Neural progenitor cell (in vitro differentiated cells): ENCODE data around the gene PITPNM1. TPM values are rescaled to one million over a fixed set of nuclear protein-coding genes. Genes with fewer than 3 reads are reported as not detected.
A peak's percentile ranks its signal among the peaks of the same experiment; 100 is the strongest.
"Not testable (repeated sequence)": the region's sequence is repeated elsewhere in the genome, so short reads cannot be mapped to it uniquely, and the experiment has no call there.

Source experiments
- DNase-seq: peaks from one replicate; pipeline ENCODE4 v3.0.0-alpha.2; 2016; ENCODE audit warnings: low spot score
- H2AFZ ChIP-seq: fragments of 200-600 bp; sonication (generic); replicated peaks from 2 replicates; pipeline ENCODE4 v1.6.1; 2016; ENCODE audit warnings: antibody characterized with exemption
- H3F3A ChIP-seq: fragments of 200-600 bp; sonication (generic); 2 replicates; pipeline ENCODE4 v1.6.1; 2016; ENCODE audit warnings: antibody characterized with exemption, low read depth
- H3K27ac ChIP-seq: fragments of 200-600 bp; sonication (generic); 2 replicates; pipeline ENCODE4 v1.5.1; 2016; ENCODE audit warnings: mild to moderate bottlenecking
- H3K27me3 ChIP-seq: fragments of 200-600 bp; sonication (generic); 2 replicates; pipeline ENCODE4 v1.6.1; 2016; ENCODE audit warnings: mild to moderate bottlenecking, moderate library complexity
- H3K36me3 ChIP-seq: fragments of 200-600 bp; sonication (generic); 2 replicates; pipeline ENCODE4 v1.5.1; 2016
- H3K4me1 ChIP-seq: fragments of 200-600 bp; sonication (generic); 2 replicates; pipeline ENCODE4 v1.6.1; 2016; ENCODE audit warnings: mixed run types
- H3K4me2 ChIP-seq: fragments of 200-600 bp; sonication (generic); 2 replicates; pipeline ENCODE4 v1.6.1; 2016
- H3K4me3 ChIP-seq: fragments of 200-600 bp; sonication (generic); 2 replicates; pipeline ENCODE4 v1.5.1; 2016
- H3K79me2 ChIP-seq: fragments of 200-600 bp; sonication (generic); 2 replicates; pipeline ENCODE4 v1.6.1; 2016; ENCODE audit warnings: low read depth
- H3K9ac ChIP-seq: fragments of 200-600 bp; sonication (generic); 2 replicates; pipeline ENCODE4 v1.6.1; 2016
- H3K9me3 ChIP-seq: fragments of 200-600 bp; sonication (generic); 2 replicates; pipeline ENCODE4 v1.5.1; 2016; ENCODE audit warnings: low read depth
- H4K20me1 ChIP-seq: fragments of 200-600 bp; sonication (generic); 2 replicates; pipeline ENCODE4 v1.6.1; 2016; ENCODE audit warnings: low read depth
- H3K27ac Mint-ChIP-seq: 3 replicates; pipeline ENCODE4 v1.8.0; 2021; ENCODE audit warnings: mixed read lengths
- H3K27me3 Mint-ChIP-seq: 2 replicates; pipeline ENCODE4 v1.8.0; 2022; ENCODE audit warnings: low read depth, mild to moderate bottlenecking, inconsistent platforms, moderate library complexity, mixed read lengths; ENCODE audit not compliant: insufficient read depth
- H3K36me3 Mint-ChIP-seq: 3 replicates; pipeline ENCODE4 v1.8.0; 2021; ENCODE audit warnings: mixed read lengths
- H3K4me1 Mint-ChIP-seq: 3 replicates; pipeline ENCODE4 v1.8.0; 2021; ENCODE audit warnings: mixed read lengths
- H3K4me3 Mint-ChIP-seq: 3 replicates; pipeline ENCODE4 v1.8.0; 2021; ENCODE audit warnings: mild to moderate bottlenecking, moderate library complexity, mixed read lengths
- H3K9me3 Mint-ChIP-seq: 3 replicates; pipeline ENCODE4 v1.8.0; 2020; ENCODE audit warnings: mixed read lengths
- CTCF ChIP-seq: fragments of 200-600 bp; sonication (generic); IDR thresholded peaks from 2 replicates; pipeline ENCODE4 v1.5.1; 2017; ENCODE audit warnings: antibody characterized with exemption, mild to moderate bottlenecking
- EZH2 ChIP-seq: fragments of 200-600 bp; sonication (generic); IDR thresholded peaks from 2 replicates; pipeline ENCODE4 v1.6.1; 2017; ENCODE audit warnings: antibody characterized with exemption, mild to moderate bottlenecking, moderate library complexity
- EZH2phosphoT487 ChIP-seq: fragments of 200-600 bp; sonication (generic); IDR thresholded peaks from 2 replicates; pipeline ENCODE4 v1.6.1; 2017; ENCODE audit warnings: antibody characterized with exemption
- total RNA-seq: library from RNA; depleted of rRNA; stranded (reverse); fragments of >200 nt; gene quantifications from 2 replicates; pipeline ENCODE4 v1.2.3, GENCODE V29; 2015; ENCODE audit warnings: low replicate concordance

The PITPNM1 gene
- total RNA-seq, 1 donor from 2014 or later: 7.7 TPM

GRCh38 chr11:67486481-67487195 lies 18.5 kb downstream of the PITPNM1 start:
- TF ChIP-seq CTCF (no peak), EZH2 (no peak), EZH2phosphoT487 (no peak)
- peak overlapping the region; percentile 33 for H3K4me3 Mint-ChIP-seq
- peaks cover 43% of the 10 kb centered on the region for H3K4me1 Mint-ChIP-seq
- Histone ChIP-seq H3K36me3 (no peaks in the 10 kb centered on the region), H3K4me3 (no peak overlapping the region), H3K4me2 (no peak overlapping the region), H4K20me1 (no peaks in the 10 kb centered on the region), H3K9me3 (no peaks in the 10 kb centered on the region), H3K79me2 (peaks cover 11% of the 10 kb centered on the region), H3K27me3 (peaks cover 6% of the 10 kb centered on the region), H3F3A (no peaks in the 10 kb centered on the region), H2AFZ (no peak overlapping the region), H3K9ac (no peak overlapping the region), H3K27ac (no peak overlapping the region), H3K4me1 (no peaks in the 10 kb centered on the region)
- no peaks in the 10 kb centered on the region for H3K9me3 Mint-ChIP-seq
- peaks cover 5% of the 10 kb centered on the region for H3K27me3 Mint-ChIP-seq
- no peak for DNase-seq
- peaks cover 20% of the 10 kb centered on the region for H3K36me3 Mint-ChIP-seq
- no peak overlapping the region for H3K27ac Mint-ChIP-seq

- peaks cover 11% of the 10 kb centered on the region for H3K79me2 ChIP-seq
- H3K9me3 Mint-ChIP-seq, H3K9ac ChIP-seq, H3K27me3 ChIP-seq, H3K27me3 Mint-ChIP-seq, H4K20me1 ChIP-seq, H3K9me3 ChIP-seq, H3F3A ChIP-seq, H3K27ac Mint-ChIP-seq, H3K36me3 ChIP-seq, H3K4me1 ChIP-seq, H2AFZ ChIP-seq, H3K4me3 ChIP-seq, H3K27ac ChIP-seq, DNase-seq, H3K4me2 ChIP-seq: not testable (repeated sequence)
- peaks cover 18% of the 10 kb centered on the region for H3K36me3 Mint-ChIP-seq
- peak overlapping the region; percentile 62 for H3K4me3 Mint-ChIP-seq
- H3K4me1 Mint-ChIP-seq: peaks cover 41% of the 10 kb centered on the region
These were observed 19.2 kb downstream of the PITPNM1 start for GRCh38 chr11:67485873-67486361.

GRCh38 chr11:67484847-67485311 lies 20.3 kb downstream of the PITPNM1 start:
- no peak overlapping the region for H3K4me2 ChIP-seq
- no peaks in the 10 kb centered on the region for H3K36me3 ChIP-seq
- no peaks in the 10 kb centered on the region for H4K20me1 ChIP-seq
- H2AFZ ChIP-seq: no peak overlapping the region
- no peak for TF ChIP-seq EZH2phosphoT487
- no peak for TF ChIP-seq CTCF
- no peak for TF ChIP-seq EZH2
- Mint-ChIP-seq H3K9me3 (no peaks in the 10 kb centered on the region), H3K27me3 (peaks cover 8% of the 10 kb centered on the region), H3K4me1 (peaks cover 41% of the 10 kb centered on the region), H3K36me3 (peaks cover 17% of the 10 kb centered on the region), H3K4me3 (peak overlapping the region; percentile 92), H3K27ac (peak overlapping the region; percentile 59)
- H3K4me3 ChIP-seq: no peak overlapping the region
- H3K9me3 ChIP-seq: no peaks in the 10 kb centered on the region
- no peaks in the 10 kb centered on the region for H3F3A ChIP-seq
- DNase-seq: no peak
- no peak overlapping the region for H3K9ac ChIP-seq
- peaks cover 11% of the 10 kb centered on the region for H3K79me2 ChIP-seq
- peaks cover 11% of the 10 kb centered on the region for H3K27me3 ChIP-seq
- no peak overlapping the region for H3K27ac ChIP-seq
- H3K4me1 ChIP-seq: no peaks in the 10 kb centered on the region
